IPS DF 6.9 (cell line): ENCODE measurements around the gene CYP11A1.

Source experiments
- DNase-seq: peaks from one replicate; pipeline ENCODE4 v3.0.0-alpha.2; 2013; ENCODE audit warnings: low read depth, low spot score
- H3K27ac ChIP-seq: one replicate; pipeline ENCODE4 v1.5.1; 2013; ENCODE audit warnings: low read length, control low read depth
- H3K27me3 ChIP-seq: 2 replicates; pipeline ENCODE4 v1.6.1; 2013; ENCODE audit warnings: mild to moderate bottlenecking, low read length; ENCODE audit not compliant: control insufficient read depth, insufficient read depth
- H3K36me3 ChIP-seq: 2 replicates; pipeline ENCODE4 v1.6.1; 2013; ENCODE audit warnings: low read length; ENCODE audit not compliant: control insufficient read depth, insufficient read depth
- H3K4me1 ChIP-seq: 2 replicates; pipeline ENCODE4 v1.6.1; 2013; ENCODE audit warnings: low read length; ENCODE audit not compliant: control insufficient read depth, insufficient read depth
- H3K4me3 ChIP-seq: 2 replicates; pipeline ENCODE4 v1.5.1; 2013; ENCODE audit warnings: mild to moderate bottlenecking, low read length
- H3K9me3 ChIP-seq: 2 replicates; pipeline ENCODE4 v1.6.1; 2013; ENCODE audit warnings: low read length, inconsistent platforms; ENCODE audit not compliant: control insufficient read depth, insufficient read depth
- WGBS: extraction: QIAGEN DNeasy Blood & Tissue Kit; methylation state at CpG from one replicate; pipeline ENCODE4 v1.1.7; 2013; ENCODE audit warnings: mixed read lengths, missing lambda C conversion rate; ENCODE audit not compliant: insufficient read length, insufficient coverage; 5-methylcytosine and 5-hydroxymethylcytosine counted together

The CYP11A1 gene

DNA sequence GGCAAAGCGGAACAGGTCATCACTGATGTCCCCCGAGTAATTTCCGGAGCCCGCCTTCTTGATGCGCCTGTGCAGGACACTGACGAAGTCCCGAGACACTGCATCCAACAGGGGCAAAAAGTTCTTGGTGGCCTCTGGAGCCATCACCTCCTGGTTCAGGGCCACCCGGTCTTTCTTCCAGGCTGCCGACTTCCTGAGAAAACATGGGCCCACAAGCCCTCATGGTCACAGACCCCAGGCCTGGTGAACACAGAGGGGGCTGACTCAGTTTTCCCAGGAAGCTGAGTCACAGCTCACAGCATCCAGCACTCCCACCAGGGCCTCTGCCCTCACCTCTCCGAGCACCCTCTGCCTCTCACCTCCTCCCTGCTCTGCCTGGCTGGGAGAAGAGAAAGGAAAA lies 22.4 kb downstream of the CYP11A1 start:
- no peak for DNase-seq

DNA sequence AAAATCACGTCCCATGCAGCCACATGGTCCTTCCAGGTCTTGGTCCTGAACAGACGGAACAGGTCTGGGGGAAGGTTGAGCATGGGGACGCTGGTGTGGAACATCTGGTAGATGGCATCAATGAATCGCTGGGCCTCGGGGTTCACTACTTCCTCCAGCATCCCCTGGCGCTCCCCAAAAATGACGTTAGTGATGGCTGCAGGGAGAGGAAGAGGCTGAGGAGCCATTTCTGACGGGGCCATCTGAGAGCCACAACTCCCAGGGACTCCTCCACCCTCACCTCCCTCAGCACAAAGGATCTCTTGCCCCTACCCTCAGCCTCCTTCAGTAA lies 23.7 kb downstream of the CYP11A1 start:
- Histone ChIP-seq H3K27me3 (no peaks in the 10 kb centered on the region), H3K4me1 (no peaks in the 10 kb centered on the region), H3K9me3 (no peaks in the 10 kb centered on the region), H3K4me3 (no peak overlapping the region), H3K36me3 (no peaks in the 10 kb centered on the region), H3K27ac (no peak overlapping the region)
- WGBS: no CpG with 5 or more reads among the region's 8 CpGs
- DNase-seq: no peak

More for the DNA sequence above, 22.4 kb downstream of the CYP11A1 start:
- Histone ChIP-seq H3K9me3 (no peaks in the 10 kb centered on the region), H3K4me3 (no peak overlapping the region), H3K27me3 (no peaks in the 10 kb centered on the region), H3K36me3 (no peaks in the 10 kb centered on the region), H3K4me1 (no peaks in the 10 kb centered on the region), H3K27ac (no peak overlapping the region)
- no CpG with 5 or more reads among the region's 10 CpGs for WGBS

DNA sequence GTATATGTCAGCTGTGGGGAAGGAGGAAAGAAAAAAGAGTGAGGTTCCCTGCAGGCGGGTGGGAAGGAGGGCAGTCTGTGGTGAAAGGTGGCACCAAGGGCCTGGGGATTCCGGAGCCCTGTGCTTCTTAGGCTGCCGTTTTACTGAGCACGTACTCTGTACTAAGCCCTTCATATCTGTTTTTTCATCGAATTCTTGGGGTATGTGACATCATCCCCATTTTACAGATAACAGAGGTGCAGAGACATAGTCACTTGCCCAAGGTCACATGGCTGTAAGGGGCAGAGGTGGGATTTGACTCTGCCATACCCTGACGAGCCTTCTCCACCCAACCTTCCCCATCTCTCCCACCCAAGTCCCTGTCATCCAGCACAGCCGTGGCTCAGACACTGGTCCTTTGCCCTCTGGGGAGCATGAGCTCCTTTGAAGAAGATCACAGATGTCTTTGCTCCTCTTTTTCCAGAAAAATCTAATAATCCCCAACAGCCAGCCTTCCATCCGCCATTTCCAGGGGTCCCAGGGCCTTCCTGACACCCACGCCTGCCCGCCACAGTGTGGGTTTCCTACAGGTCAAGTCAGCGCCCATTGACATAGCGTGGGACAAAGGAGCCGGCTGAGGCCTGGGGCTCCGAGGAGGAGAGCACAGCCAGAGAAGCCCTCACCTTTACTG lies 24.2 kb downstream of the CYP11A1 start:
- H3K27me3 ChIP-seq: no peaks in the 10 kb centered on the region
- H3K4me3 ChIP-seq: no peak overlapping the region
- no CpG with 5 or more reads among the region's 14 CpGs for WGBS
- H3K36me3 ChIP-seq: no peaks in the 10 kb centered on the region
- H3K4me1 ChIP-seq: no peaks in the 10 kb centered on the region
- H3K27ac ChIP-seq: no peak overlapping the region
- H3K9me3 ChIP-seq: no peaks in the 10 kb centered on the region
- DNase-seq: no peak

DNA sequence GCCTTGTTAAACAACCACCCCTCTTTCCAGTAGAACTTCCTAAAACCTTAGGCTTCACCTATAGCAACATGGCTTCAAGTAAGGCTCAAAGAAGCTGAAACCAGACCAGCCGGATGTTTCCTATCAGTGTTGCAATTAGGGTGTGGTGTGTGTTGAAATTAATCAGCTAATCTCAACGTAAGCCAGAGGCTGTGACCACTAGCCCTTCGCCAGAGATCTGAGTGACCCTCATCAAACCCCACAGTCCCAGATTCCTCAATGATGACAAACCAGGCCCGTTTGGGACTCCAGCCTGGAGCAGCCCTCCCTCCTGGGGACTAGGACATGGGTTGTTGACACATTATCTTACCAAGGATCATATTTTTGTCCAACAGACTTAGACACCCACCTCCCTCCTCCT lies 27.3 kb downstream of the CYP11A1 start:
- no peaks in the 10 kb centered on the region for H3K9me3 ChIP-seq
- no peaks in the 10 kb centered on the region for H3K27me3 ChIP-seq
- no peak for DNase-seq
- no peak overlapping the region for H3K4me3 ChIP-seq
- no peaks in the 10 kb centered on the region; the same call in 1 of the 2 replicates for H3K4me1 ChIP-seq
- H3K36me3 ChIP-seq: no peaks in the 10 kb centered on the region
- WGBS: no CpG with 5 or more reads among the region's 4 CpGs
- no peak overlapping the region for H3K27ac ChIP-seq

DNA sequence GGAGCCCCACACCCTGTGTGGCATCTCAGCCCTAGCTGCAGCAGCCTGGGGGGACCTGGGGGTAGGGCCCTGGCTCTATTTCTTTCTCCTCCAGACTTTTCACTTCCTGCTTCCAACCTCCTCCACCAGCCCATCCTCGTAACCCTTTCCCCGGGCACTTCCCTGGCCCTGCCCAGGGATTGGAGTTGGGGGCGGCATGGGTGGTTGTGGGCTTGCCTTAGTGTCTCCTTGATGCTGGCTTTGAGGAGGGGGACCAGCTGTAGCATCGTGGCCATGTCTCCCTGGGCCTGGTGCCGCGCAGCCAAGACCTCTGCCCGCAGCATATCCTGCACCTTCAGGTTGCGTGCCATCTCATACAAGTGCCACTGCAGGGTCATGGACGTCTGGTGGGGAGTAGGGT lies 28.1 kb downstream of the CYP11A1 start:
- no peaks in the 10 kb centered on the region for H3K27me3 ChIP-seq
- H3K27ac ChIP-seq: no peak overlapping the region
- no peaks in the 10 kb centered on the region for H3K36me3 ChIP-seq
- no CpG with 5 or more reads among the region's 9 CpGs for whole genome bisulfite sequencing
- no peak overlapping the region for H3K4me3 ChIP-seq
- no peaks in the 10 kb centered on the region for H3K9me3 ChIP-seq
- DNase-seq: no peak
- H3K4me1 ChIP-seq: no peaks in the 10 kb centered on the region; the same call in 1 of the 2 replicates

DNA sequence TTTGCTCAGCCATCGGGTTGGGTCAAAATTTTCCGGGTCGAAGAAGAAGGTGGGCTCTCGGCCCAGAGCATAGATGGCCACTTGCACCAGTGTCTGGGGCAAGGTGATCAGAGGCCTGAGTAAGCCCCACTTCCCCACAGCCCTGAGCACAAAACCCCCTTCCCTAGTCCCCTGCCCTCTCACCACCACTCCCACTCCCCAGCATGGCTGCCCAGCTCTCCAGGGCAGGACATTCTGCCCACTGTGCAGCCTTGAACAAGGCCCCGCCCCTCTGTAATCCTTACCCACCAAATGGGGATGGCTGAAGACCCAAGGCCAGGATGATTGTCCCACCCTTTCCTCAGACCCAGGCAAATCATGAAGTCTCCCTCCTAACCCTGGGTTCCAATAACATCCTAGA lies 28.8 kb downstream of the CYP11A1 start:
- Histone ChIP-seq H3K4me3 (no peak overlapping the region), H3K36me3 (no peaks in the 10 kb centered on the region), H3K27ac (no peak overlapping the region), H3K4me1 (no peaks in the 10 kb centered on the region; the same call in 1 of the 2 replicates), H3K9me3 (no peaks in the 10 kb centered on the region), H3K27me3 (no peaks in the 10 kb centered on the region)
- no CpG with 5 or more reads among the region's 5 CpGs for WGBS
- no peak for DNase-seq

DNA sequence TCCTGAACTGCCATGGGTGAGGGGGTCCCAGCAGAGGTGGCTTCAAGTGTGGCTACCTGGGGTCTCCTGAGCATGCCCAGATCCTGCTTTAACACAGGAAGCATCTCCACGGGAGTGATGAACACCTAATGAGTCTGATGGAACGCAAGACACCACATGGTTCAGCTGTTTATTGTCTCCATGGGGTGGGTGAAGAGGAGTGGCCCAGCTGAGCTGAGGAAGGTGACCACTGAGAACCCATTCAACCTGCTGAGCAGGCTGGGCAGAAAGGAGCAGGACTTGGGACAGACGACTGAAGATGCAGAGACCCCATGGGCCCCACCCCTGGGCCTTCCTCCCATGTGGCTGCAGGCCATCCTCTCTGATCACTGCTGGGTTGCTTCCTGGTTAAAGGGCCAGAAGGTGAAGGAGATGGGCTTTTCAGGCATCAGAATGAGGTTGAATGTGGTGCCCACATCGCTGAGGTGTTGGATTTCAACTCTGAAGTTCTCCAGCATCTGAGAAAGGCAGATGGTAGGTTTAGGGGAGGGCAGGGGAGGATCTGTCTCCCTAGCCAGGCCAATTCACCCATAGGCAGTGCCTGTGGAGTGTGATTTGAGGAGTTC lies 29.7 kb downstream of the CYP11A1 start:
- Histone ChIP-seq H3K27me3 (no peaks in the 10 kb centered on the region), H3K9me3 (no peaks in the 10 kb centered on the region), H3K4me3 (no peak overlapping the region), H3K27ac (no peak overlapping the region), H3K4me1 (no peaks in the 10 kb centered on the region; the same call in 1 of the 2 replicates), H3K36me3 (no peaks in the 10 kb centered on the region)
- DNase-seq: no peak
- no CpG with 5 or more reads among the region's 4 CpGs for WGBS

DNA sequence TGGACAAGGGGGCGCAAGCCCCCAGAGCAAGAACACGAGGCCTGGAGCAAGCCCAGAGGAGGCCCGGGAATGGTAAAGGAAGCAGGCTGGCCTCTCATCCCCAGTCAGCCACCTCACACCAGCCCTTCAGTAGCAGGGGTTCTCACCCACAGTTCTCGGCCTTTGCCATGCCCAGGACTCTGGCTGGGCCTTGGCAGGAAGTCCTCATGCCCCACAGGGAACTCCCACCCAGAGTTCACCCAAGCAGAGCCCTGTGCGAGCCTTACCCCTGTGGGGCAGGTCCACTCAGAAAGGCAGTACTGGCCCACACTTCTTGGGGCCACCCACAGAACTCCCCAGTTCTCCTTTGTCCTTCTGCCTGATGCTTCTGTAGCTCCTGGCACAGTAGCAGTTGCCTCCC lies 30.3 kb downstream of the CYP11A1 start:
- no peak for DNase-seq
- H3K27ac ChIP-seq: no peak overlapping the region
- H3K4me1 ChIP-seq: no peaks in the 10 kb centered on the region; the same call in 1 of the 2 replicates
- no peaks in the 10 kb centered on the region for H3K9me3 ChIP-seq
- no peaks in the 10 kb centered on the region for H3K27me3 ChIP-seq
- H3K36me3 ChIP-seq: no peaks in the 10 kb centered on the region
- no CpG with 5 or more reads among the region's 5 CpGs for WGBS
- H3K4me3 ChIP-seq: no peak overlapping the region

DNA sequence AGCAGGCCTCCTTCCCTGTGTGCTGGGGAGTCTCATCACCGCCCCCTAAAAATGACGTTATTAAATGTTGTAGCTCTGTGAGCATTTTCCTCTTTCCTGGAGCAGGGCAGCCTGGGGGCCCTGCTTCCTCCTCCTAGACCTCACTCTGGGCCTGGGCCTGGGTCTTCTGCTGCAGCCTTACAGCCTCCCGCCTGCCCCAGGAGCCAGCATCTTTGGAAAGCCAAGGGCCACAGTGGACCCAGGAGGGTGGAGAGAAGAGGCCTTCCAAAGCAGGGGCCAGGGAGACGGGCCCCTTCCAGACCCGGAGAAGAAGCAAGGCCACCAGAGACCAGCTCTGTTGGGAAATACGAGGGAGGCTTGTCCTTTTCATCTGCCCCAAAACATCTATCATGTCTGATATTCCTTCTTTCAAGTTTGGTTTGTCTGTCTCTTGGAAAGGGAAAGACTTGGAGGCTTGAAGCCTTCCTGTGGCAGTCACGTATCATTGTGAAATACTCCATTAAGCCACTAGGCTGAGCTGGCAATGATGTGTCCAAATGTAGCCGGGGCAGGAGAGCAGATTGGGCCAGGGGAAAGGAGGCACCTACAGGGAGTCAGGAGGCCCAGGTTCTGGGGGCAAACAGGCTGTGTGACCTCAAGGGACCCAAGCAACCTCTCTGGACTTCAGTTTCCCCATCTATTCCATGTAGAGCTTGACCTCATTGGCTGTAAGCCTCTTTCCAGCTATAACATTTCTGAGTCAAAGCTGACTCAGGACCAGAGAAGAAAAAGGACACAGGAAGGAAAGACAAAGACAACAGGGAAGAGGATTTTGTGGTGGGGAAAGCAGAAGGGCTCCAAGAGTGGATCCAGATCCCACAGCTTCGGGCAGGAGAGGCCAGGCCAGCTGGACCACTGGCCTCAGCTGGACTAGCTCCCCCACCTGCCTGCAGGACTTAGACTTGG lies 31.1 kb downstream of the CYP11A1 start:
- H3K4me1 ChIP-seq: no peaks in the 10 kb centered on the region; the same call in 1 of the 2 replicates
- H3K27ac ChIP-seq: no peak overlapping the region
- no CpG with 5 or more reads among the region's 9 CpGs for WGBS
- no peak for DNase-seq
- no peaks in the 10 kb centered on the region for H3K9me3 ChIP-seq
- no peak overlapping the region for H3K4me3 ChIP-seq
- no peaks in the 10 kb centered on the region for H3K36me3 ChIP-seq
- no peaks in the 10 kb centered on the region for H3K27me3 ChIP-seq

DNA sequence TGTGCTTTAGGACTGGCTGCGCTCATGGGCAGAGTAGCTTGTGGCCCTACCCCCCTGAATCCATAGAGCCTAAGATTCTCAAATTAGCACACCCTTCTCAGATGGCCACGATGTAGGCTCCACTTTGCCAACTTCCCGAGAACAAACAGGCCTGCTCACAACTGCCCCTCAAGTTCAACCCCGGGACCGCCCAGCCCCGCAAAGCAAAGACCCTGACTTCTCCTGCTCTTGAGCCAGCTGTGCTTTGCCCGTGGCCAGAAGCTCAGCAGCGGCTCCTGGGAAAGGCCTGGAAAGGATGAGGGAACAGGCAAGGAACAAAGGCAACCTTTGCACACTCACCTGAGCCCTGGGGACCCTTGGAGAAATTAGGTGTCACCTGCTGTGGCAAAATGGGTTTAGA lies 32.0 kb downstream of the CYP11A1 start:
- no CpG with 5 or more reads among the region's 8 CpGs for WGBS
- H3K4me3 ChIP-seq: no peak overlapping the region
- no peaks in the 10 kb centered on the region; the same call in 1 of the 2 replicates for H3K4me1 ChIP-seq
- H3K9me3 ChIP-seq: no peaks in the 10 kb centered on the region
- H3K27ac ChIP-seq: no peak overlapping the region
- DNase-seq: no peak
- no peaks in the 10 kb centered on the region for H3K36me3 ChIP-seq
- H3K27me3 ChIP-seq: no peaks in the 10 kb centered on the region
